Liver (tissue), 9 donors: Measurements from ENCODE around the gene TNS4. TPM values are rescaled to one million over a fixed set of nuclear protein-coding genes. Genes with fewer than 3 reads are reported as not detected.

Experiments
- DNase-seq: peaks from one replicate; pipeline ENCODE4 v3.0.0-alpha.2; 2017; ENCODE audit warnings: low spot score
- H3K27ac ChIP-seq, 2 donors: one replicate each; pipeline ENCODE4 v1.7.0; 2013; ENCODE audit warnings: inconsistent platforms in 2 of 2, low read length in 2 of 2, control low read depth in 1 of 2, low read depth in 1 of 2, mild to moderate bottlenecking in 1 of 2
- H3K27me3 ChIP-seq, 4 donors: one replicate each; pipeline versions ENCODE4 v1.6.1 to v1.7.0; 2013; ENCODE audit warnings: low read length in 3 of 4, inconsistent platforms in 1 of 4, mild to moderate bottlenecking in 1 of 4, moderate library complexity in 1 of 4; ENCODE audit not compliant: control insufficient read depth in 4 of 4, insufficient read depth in 4 of 4
- H3K36me3 ChIP-seq, 4 donors: one replicate each; pipeline versions ENCODE4 v1.6.1 to v1.7.0; 2013; ENCODE audit warnings: low read length in 3 of 4, mild to moderate bottlenecking in 3 of 4, low read depth in 1 of 4, moderate library complexity in 1 of 4; ENCODE audit not compliant: control insufficient read depth in 4 of 4, insufficient read depth in 3 of 4
- H3K4me1 ChIP-seq, 4 donors: one replicate each; pipeline versions ENCODE4 v1.6.1 to v1.7.0; 2013; ENCODE audit warnings: low read length in 3 of 4, mild to moderate bottlenecking in 3 of 4, moderate library complexity in 1 of 4; ENCODE audit not compliant: control insufficient read depth in 4 of 4, insufficient read depth in 4 of 4
- H3K4me3 ChIP-seq, 3 donors: one replicate each; pipeline versions ENCODE4 v1.6.1 to v1.7.0; 2013; ENCODE audit warnings: low read length in 3 of 3, control low read depth in 1 of 3, low read depth in 1 of 3, mild to moderate bottlenecking in 1 of 3
- H3K9ac ChIP-seq, 2 donors: one replicate each; pipeline ENCODE4 v1.7.0; 2013; ENCODE audit warnings: low read length in 2 of 2, mild to moderate bottlenecking in 2 of 2, moderate library complexity in 2 of 2, control low read depth in 1 of 2, low read depth in 1 of 2
- H3K9me3 ChIP-seq, 4 donors: one replicate each; pipeline versions ENCODE4 v1.6.1 to v1.7.0; 2013; ENCODE audit warnings: low read length in 3 of 4; ENCODE audit not compliant: control insufficient read depth in 4 of 4
- EGR1 ChIP-seq, 2 donors: IDR thresholded peaks; 2 replicates each; pipeline ENCODE4 v1.6.1; 2016 to 2018; ENCODE audit warnings: antibody characterized with exemption in 2 of 2, low read depth in 2 of 2
- FOXA1 ChIP-seq: IDR thresholded peaks from 2 replicates; pipeline ENCODE4 v1.6.1; 2016; ENCODE audit warnings: antibody characterized with exemption
- FOXA2 ChIP-seq: IDR thresholded peaks from 2 replicates; pipeline ENCODE4 v1.6.1; 2016; ENCODE audit warnings: antibody characterized with exemption
- HNF4A ChIP-seq, 2 donors: conservative IDR thresholded peaks; 2 replicates each; pipeline ENCODE4 v1.6.1; 2016; ENCODE audit warnings: antibody characterized with exemption in 2 of 2, mild to moderate bottlenecking in 2 of 2
- HNF4G ChIP-seq: IDR thresholded peaks from 2 replicates; pipeline ENCODE4 v1.6.1; 2016; ENCODE audit warnings: antibody characterized with exemption
- JUND ChIP-seq, 2 donors: IDR thresholded peaks; 2 replicates each; pipeline ENCODE4 v1.6.1; 2016; ENCODE audit warnings: antibody characterized with exemption in 2 of 2
- RAD21 ChIP-seq, 2 donors: IDR thresholded peaks; 2 replicates each; pipeline ENCODE4 v1.6.1; 2016; ENCODE audit warnings: antibody characterized with exemption in 2 of 2, mild to moderate bottlenecking in 2 of 2
- whole genome bisulfite sequencing: extraction: QIAGEN DNeasy Blood & Tissue Kit; methylation state at CpG from one replicate; pipeline ENCODE4 v1.1.7; 2013; 5-methylcytosine and 5-hydroxymethylcytosine counted together
- polyA plus RNA-seq, 2 donors: library from polyadenylated mRNA; stranded (reverse) in 1 of 2; unstranded in 1 of 2; fragments of 200-250 nt in 1 of 2; fragments of >200 nt in 1 of 2; fragmentation: Nextera tagmentation in 1 of 2; extraction: Ambion mirVana in 1 of 2; gene quantifications; one replicate each; pipeline versions ENCODE4 v1.2.1 to v1.2.3, GENCODE V29; 2013 to 2015
- total RNA-seq, 2 donors: library from RNA; depleted of rRNA; stranded (reverse); fragments of >200 nt; gene quantifications; one replicate each; pipeline ENCODE4 v1.2.3, GENCODE V29; 2014
- TF ChIP-seq, protein P1 (sequence below): IDR thresholded peaks from 2 replicates; pipeline ENCODE4 v1.6.1; 2016; ENCODE audit warnings: antibody characterized with exemption
- TF ChIP-seq, protein P2 (sequence below): IDR thresholded peaks from 2 replicates; pipeline ENCODE4 v1.6.1; 2016; ENCODE audit warnings: antibody characterized with exemption, mild to moderate bottlenecking
- TF ChIP-seq, protein P3 (sequence below): fragments of 150-350 bp; IDR thresholded peaks from 2 replicates; pipeline ENCODE4 v1.5.1; 2017; ENCODE audit warnings: improper control_type of control experiment, low read depth, low read length; ENCODE audit not compliant: missing input control
- donor health status: healthy.
- donor health status: healthy.
- donor health status: healthy.
- donor health status: healthy.
- donor health status: healthy.

The TNS4 gene
- total and polyA plus RNA-seq, 4 donors = 0.08 TPM; not detected in 3

DNA sequence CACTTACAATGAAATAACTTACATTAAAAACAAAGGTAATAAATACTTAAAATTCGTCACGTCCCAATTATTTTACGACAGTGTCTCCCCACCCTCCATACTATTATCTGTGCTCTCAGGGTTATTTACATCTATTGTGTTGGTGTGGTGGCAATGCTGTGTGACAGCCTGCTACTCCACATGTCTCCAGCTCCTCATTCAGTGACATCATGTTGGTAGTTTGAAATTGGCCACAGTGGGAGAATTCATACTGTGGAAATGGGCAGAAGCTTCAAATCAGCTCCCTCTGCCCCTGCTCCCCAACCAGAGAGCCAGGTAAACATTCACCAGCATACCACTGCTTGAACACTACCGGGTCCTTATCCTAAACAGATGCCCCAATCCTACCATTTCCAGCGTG is 6.3 kb downstream of the TNS4 start:
- no peak for DNase-seq
- no peaks in the 10 kb centered on the region for H3K36me3 ChIP-seq
- TF ChIP-seq, protein P1, sequence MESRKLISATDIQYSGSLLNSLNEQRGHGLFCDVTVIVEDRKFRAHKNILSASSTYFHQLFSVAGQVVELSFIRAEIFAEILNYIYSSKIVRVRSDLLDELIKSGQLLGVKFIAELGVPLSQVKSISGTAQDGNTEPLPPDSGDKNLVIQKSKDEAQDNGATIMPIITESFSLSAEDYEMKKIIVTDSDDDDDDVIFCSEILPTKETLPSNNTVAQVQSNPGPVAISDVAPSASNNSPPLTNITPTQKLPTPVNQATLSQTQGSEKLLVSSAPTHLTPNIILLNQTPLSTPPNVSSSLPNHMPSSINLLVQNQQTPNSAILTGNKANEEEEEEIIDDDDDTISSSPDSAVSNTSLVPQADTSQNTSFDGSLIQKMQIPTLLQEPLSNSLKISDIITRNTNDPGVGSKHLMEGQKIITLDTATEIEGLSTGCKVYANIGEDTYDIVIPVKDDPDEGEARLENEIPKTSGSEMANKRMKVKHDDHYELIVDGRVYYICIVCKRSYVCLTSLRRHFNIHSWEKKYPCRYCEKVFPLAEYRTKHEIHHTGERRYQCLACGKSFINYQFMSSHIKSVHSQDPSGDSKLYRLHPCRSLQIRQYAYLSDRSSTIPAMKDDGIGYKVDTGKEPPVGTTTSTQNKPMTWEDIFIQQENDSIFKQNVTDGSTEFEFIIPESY = no peak
- TF ChIP-seq, protein P2, sequence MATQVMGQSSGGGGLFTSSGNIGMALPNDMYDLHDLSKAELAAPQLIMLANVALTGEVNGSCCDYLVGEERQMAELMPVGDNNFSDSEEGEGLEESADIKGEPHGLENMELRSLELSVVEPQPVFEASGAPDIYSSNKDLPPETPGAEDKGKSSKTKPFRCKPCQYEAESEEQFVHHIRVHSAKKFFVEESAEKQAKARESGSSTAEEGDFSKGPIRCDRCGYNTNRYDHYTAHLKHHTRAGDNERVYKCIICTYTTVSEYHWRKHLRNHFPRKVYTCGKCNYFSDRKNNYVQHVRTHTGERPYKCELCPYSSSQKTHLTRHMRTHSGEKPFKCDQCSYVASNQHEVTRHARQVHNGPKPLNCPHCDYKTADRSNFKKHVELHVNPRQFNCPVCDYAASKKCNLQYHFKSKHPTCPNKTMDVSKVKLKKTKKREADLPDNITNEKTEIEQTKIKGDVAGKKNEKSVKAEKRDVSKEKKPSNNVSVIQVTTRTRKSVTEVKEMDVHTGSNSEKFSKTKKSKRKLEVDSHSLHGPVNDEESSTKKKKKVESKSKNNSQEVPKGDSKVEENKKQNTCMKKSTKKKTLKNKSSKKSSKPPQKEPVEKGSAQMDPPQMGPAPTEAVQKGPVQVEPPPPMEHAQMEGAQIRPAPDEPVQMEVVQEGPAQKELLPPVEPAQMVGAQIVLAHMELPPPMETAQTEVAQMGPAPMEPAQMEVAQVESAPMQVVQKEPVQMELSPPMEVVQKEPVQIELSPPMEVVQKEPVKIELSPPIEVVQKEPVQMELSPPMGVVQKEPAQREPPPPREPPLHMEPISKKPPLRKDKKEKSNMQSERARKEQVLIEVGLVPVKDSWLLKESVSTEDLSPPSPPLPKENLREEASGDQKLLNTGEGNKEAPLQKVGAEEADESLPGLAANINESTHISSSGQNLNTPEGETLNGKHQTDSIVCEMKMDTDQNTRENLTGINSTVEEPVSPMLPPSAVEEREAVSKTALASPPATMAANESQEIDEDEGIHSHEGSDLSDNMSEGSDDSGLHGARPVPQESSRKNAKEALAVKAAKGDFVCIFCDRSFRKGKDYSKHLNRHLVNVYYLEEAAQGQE = no peak
- TF ChIP-seq HNF4A (conservative IDR thresholded peaks at IDR 0.05) = no peak
- TF ChIP-seq EGR1 (IDR thresholded peaks at IDR 0.05; ENCODE audit: low read depth in 2 of 2) = no peak
- no peak for TF ChIP-seq RAD21 (IDR thresholded peaks at IDR 0.05)
- no peak for TF ChIP-seq FOXA2
- TF ChIP-seq, protein P3, sequence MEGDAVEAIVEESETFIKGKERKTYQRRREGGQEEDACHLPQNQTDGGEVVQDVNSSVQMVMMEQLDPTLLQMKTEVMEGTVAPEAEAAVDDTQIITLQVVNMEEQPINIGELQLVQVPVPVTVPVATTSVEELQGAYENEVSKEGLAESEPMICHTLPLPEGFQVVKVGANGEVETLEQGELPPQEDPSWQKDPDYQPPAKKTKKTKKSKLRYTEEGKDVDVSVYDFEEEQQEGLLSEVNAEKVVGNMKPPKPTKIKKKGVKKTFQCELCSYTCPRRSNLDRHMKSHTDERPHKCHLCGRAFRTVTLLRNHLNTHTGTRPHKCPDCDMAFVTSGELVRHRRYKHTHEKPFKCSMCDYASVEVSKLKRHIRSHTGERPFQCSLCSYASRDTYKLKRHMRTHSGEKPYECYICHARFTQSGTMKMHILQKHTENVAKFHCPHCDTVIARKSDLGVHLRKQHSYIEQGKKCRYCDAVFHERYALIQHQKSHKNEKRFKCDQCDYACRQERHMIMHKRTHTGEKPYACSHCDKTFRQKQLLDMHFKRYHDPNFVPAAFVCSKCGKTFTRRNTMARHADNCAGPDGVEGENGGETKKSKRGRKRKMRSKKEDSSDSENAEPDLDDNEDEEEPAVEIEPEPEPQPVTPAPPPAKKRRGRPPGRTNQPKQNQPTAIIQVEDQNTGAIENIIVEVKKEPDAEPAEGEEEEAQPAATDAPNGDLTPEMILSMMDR = no peak
- 77% methylated on average over 5 of the region's 5 CpGs for WGBS
- H3K9me3 ChIP-seq = no peaks in the 10 kb centered on the region
- no peaks in the 10 kb centered on the region for H3K27me3 ChIP-seq
- H3K4me1 ChIP-seq = peaks cover 0 to 10% (median 4%) of the 10 kb centered on the region in 4 donors
- H3K4me3 ChIP-seq = no peak overlapping the region
- no peak overlapping the region for H3K9ac ChIP-seq
- no peak overlapping the region for H3K27ac ChIP-seq

DNA sequence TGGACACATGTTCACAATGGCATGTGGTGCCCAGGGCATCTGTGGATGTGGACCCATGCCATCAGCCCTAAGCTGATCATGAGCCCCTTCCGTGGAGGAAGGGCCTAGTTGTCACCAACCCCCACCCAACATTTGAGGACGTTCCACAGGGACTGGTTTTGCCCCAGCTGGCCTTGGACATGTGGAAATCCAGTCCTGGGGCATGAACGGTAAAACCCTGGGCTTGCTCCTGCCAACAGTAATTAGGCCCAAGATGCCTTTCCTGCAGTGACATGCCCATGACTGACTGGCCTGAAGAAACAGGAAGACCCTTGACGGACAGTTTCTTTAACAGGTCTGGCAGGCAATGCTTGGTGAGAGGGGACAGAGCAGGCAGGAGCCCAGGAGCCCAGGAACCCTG is 7.7 kb downstream of the TNS4 start:
- H3K36me3 ChIP-seq = no peaks in the 10 kb centered on the region
- H3K27me3 ChIP-seq = no peaks in the 10 kb centered on the region
- H3K9ac ChIP-seq = no peak overlapping the region
- WGBS = 88% methylated on average over 4 of the region's 4 CpGs
- no peak overlapping the region for H3K4me3 ChIP-seq
- no peak overlapping the region for H3K27ac ChIP-seq
- no peaks in the 10 kb centered on the region for H3K9me3 ChIP-seq
- no peak for DNase-seq
- TF ChIP-seq HNF4G (no peak), HNF4A (conservative IDR thresholded peaks at IDR 0.05) (no peak), FOXA1 (no peak), JUND (IDR thresholded peaks at IDR 0.05) (no peak)
- TF ChIP-seq, protein P1 = no peak
- H3K4me1 ChIP-seq = no peaks in the 10 kb centered on the region
